GM12878 (cell line): Measurements from ENCODE around the gene HINT3. TPM values are rescaled to one million over a fixed set of nuclear protein-coding genes. Genes with fewer than 3 reads are reported as not detected.

Experiments used
- BCL11A ChIP-seq: IDR thresholded peaks from 2 replicates; pipeline ENCODE4 v1.6.1; 2011; ENCODE audit warnings: low read depth, low read length
- CBFB ChIP-seq: IDR thresholded peaks from 2 replicates; pipeline ENCODE4 v1.6.1; 2016; ENCODE audit warnings: antibody characterized with exemption, low read depth
- CREB1 ChIP-seq: IDR thresholded peaks from 2 replicates; pipeline ENCODE4 v1.6.1; 2012; ENCODE audit warnings: low read depth, mild to moderate bottlenecking, inconsistent platforms
- CREM ChIP-seq: IDR thresholded peaks from 2 replicates; pipeline ENCODE4 v1.6.1; 2014; ENCODE audit warnings: antibody characterized with exemption, low read depth
- DPF2 ChIP-seq: fragments of 450-650 bp; IDR thresholded peaks from 2 replicates; pipeline ENCODE4 v1.6.1; 2017; ENCODE audit warnings: mild to moderate bottlenecking
- LARP7 ChIP-seq: fragments of 450-650 bp; IDR thresholded peaks from 2 replicates; pipeline ENCODE4 v1.6.1; 2017; ENCODE audit warnings: mild to moderate bottlenecking
- MEF2B ChIP-seq: fragments of 450-650 bp; IDR thresholded peaks from 2 replicates; pipeline ENCODE4 v1.6.1; 2018; ENCODE audit warnings: mild to moderate bottlenecking, moderate library complexity; ENCODE audit not compliant: partially characterized antibody, poor library complexity, severe bottlenecking
- MTA2 ChIP-seq: fragments of 450-650 bp; IDR thresholded peaks from 2 replicates; pipeline ENCODE4 v1.6.1; 2016; ENCODE audit warnings: low read depth, mild to moderate bottlenecking, moderate library complexity
- MTA3 ChIP-seq: IDR thresholded peaks from 2 replicates; pipeline ENCODE4 v1.6.1; 2012; ENCODE audit warnings: low read length, inconsistent platforms, borderline replicate concordance
- NFYA ChIP-seq: IDR thresholded peaks from 2 replicates; pipeline ENCODE4 v1.6.1; 2011; ENCODE audit warnings: low read depth, mild to moderate bottlenecking, low read length, improper control_type of control experiment, borderline replicate concordance
- ZNF207 ChIP-seq: fragments of 450-650 bp; IDR thresholded peaks from 2 replicates; pipeline ENCODE4 v1.6.1; 2014; ENCODE audit warnings: antibody characterized with exemption, mild to moderate bottlenecking, borderline replicate concordance
- ZSCAN29 ChIP-seq: fragments of 450-650 bp; IDR thresholded peaks from 2 replicates; pipeline ENCODE4 v1.6.1; 2017; ENCODE audit warnings: mild to moderate bottlenecking, moderate library complexity
- polyA plus RNA-seq, 11 experiments: library from polyadenylated mRNA; depleted of rRNA in 4 of 11; unstranded in 6 of 11; stranded (reverse) in 5 of 11; fragments of >200 nt; fragmentation: Nextera tagmentation in 4 of 11; fragmentation: Illumina TruSeq in 1 of 11; extraction: Ambion mirVana in 4 of 11; extraction: Trizol in 1 of 11; gene quantifications; 1 replicate in 1 of 11; 2 replicates in 10 of 11; pipeline versions ENCODE4 v1.2.1 to v1.2.3, GENCODE V29; 2011 to 2016; ENCODE audit warnings: inconsistent platforms in 2 of 11, missing spikeins in 2 of 11, low read depth in 1 of 11
- total RNA-seq, 4 experiments: library from RNA; depleted of rRNA in 3 of 4; stranded (reverse); fragments of >200 nt in 3 of 4; fragmentation: Illumina TruSeq in 1 of 4; extraction: Trizol in 1 of 4; gene quantifications; 2 replicates each; pipeline versions ENCODE4 v1.2.1 to v1.2.3, GENCODE V29; 2013 to 2021
- TF ChIP-seq, protein P1 (sequence below): fragments of 450-650 bp; formaldehyde crosslinking; IDR thresholded peaks from 2 replicates; pipeline ENCODE4 v1.4.0; 2022; ENCODE audit warnings: mild to moderate bottlenecking, moderate library complexity
- TF ChIP-seq, protein P2 (sequence below): fragments of 450-650 bp; IDR thresholded peaks from 2 replicates; pipeline ENCODE4 v1.6.1; 2017; ENCODE audit warnings: antibody characterized with exemption, mild to moderate bottlenecking, moderate library complexity

The HINT3 gene
- total and polyA plus RNA-seq, 10 of the 15 experiments (the other 5 are each of a cell fraction or from before 2014, with no cell fraction given): 0.72 to 9.1 (median 5.4) TPM

GRCh38 chr6:125910527-125910926 lies 46.0 kb upstream of the HINT3 start (continued):
- TF ChIP-seq, protein P1, sequence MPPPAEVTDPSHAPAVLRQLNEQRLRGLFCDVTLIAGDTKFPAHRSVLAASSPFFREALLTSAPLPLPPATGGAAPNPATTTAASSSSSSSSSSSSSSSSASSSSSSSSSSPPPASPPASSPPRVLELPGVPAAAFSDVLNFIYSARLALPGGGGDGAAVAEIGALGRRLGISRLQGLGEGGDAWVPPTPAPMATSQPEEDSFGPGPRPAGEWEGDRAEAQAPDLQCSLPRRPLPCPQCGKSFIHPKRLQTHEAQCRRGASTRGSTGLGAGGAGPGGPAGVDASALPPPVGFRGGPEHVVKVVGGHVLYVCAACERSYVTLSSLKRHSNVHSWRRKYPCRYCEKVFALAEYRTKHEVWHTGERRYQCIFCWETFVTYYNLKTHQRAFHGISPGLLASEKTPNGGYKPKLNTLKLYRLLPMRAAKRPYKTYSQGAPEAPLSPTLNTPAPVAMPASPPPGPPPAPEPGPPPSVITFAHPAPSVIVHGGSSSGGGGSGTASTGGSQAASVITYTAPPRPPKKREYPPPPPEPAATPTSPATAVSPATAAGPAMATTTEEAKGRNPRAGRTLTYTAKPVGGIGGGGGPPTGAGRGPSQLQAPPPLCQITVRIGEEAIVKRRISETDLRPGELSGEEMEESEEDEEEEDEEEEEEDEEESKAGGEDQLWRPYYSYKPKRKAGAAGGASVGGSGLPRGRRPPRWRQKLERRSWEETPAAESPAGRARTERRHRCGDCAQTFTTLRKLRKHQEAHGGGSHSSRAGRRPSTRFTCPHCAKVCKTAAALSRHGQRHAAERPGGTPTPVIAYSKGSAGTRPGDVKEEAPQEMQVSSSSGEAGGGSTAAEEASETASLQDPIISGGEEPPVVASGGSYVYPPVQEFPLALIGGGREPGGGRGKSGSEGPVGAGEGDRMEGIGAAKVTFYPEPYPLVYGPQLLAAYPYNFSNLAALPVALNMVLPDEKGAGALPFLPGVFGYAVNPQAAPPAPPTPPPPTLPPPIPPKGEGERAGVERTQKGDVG: no peak
- TF ChIP-seq, protein P2, sequence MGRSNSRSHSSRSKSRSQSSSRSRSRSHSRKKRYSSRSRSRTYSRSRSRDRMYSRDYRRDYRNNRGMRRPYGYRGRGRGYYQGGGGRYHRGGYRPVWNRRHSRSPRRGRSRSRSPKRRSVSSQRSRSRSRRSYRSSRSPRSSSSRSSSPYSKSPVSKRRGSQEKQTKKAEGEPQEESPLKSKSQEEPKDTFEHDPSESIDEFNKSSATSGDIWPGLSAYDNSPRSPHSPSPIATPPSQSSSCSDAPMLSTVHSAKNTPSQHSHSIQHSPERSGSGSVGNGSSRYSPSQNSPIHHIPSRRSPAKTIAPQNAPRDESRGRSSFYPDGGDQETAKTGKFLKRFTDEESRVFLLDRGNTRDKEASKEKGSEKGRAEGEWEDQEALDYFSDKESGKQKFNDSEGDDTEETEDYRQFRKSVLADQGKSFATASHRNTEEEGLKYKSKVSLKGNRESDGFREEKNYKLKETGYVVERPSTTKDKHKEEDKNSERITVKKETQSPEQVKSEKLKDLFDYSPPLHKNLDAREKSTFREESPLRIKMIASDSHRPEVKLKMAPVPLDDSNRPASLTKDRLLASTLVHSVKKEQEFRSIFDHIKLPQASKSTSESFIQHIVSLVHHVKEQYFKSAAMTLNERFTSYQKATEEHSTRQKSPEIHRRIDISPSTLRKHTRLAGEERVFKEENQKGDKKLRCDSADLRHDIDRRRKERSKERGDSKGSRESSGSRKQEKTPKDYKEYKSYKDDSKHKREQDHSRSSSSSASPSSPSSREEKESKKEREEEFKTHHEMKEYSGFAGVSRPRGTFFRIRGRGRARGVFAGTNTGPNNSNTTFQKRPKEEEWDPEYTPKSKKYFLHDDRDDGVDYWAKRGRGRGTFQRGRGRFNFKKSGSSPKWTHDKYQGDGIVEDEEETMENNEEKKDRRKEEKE: no peak
- no peak for TF ChIP-seq ZNF207
- 0 out of 2 replicates have a peak, but pooled peaks have one; percentile 43 for TF ChIP-seq CREB1
- peak; percentile 61 for TF ChIP-seq DPF2
- TF ChIP-seq CBFB: peak; percentile 48; the same call in 1 of the 2 replicates
- peak; percentile 41; the same call in 1 of the 2 replicates for TF ChIP-seq MTA3
- TF ChIP-seq ZSCAN29: no peak
- TF ChIP-seq CREM: peak; percentile 49; the same call in 1 of the 2 replicates
- peak; percentile 84 for TF ChIP-seq BCL11A
- TF ChIP-seq LARP7: no peak
- no peak for TF ChIP-seq NFYA
- TF ChIP-seq MEF2B: peak; percentile 48
- peak; percentile 74 for TF ChIP-seq MTA2
